GM19468 (cell line): ENCODE measurements around the gene ARL13B.

Source experiments
- ATAC-seq: cut with Tn5 transposase; IDR thresholded peaks from one replicate; pipeline ENCODE4 v1.9.1; 2021; ENCODE audit warnings: mild to moderate bottlenecking, moderate library complexity, moderate number of reproducible peaks; ENCODE audit not compliant: unreplicated experiment; ENCODE audit errors: extremely low read depth

The ARL13B gene

GRCh38 chr3:94093151-94093550, 113.2 kb downstream of the ARL13B start:
- no peak for ATAC-seq

GRCh38 chr3:94095111-94095510, 115.2 kb downstream of the ARL13B start:
- ATAC-seq = no peak

- ATAC-seq = no peak
These were observed 118.5 kb downstream of the ARL13B start for GRCh38 chr3:94098452-94098851.

GRCh38 chr3:94099311-94099710, 119.4 kb downstream of the ARL13B start:
- ATAC-seq = no peak

- ATAC-seq = no peak
These were observed 121.9 kb downstream of the ARL13B start for GRCh38 chr3:94101860-94102259.
